HG02678 (cell line): ENCODE results near the gene TGFBR2.
"Not testable (repeated sequence)": the region's sequence is repeated elsewhere in the genome, so short reads cannot be mapped to it uniquely, and the experiment has no call there.

Experiments
- ATAC-seq: cut with Tn5 transposase; IDR thresholded peaks from one replicate; pipeline ENCODE4 v1.9.1; 2021; ENCODE audit warnings: mild to moderate bottlenecking, moderate library complexity; ENCODE audit not compliant: unreplicated experiment

The TGFBR2 gene

DNA sequence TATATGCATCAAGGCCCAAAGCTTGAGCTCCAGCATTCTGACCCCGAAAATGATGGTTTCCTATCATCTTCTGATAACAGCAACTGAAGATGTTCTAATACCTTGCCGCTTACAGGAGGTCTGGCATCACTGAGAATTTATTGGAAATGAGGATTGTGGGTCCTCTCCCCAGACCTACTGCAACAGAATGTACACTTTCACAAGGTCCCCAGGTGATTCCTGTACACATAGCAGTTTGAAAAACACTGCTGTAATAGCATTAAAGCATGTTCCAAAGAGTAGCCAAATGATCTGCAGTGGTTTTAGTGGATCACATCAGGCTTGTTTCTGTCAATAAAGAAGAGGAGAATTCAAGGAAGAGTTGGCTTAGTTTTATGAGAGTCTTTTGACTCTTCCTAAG lies 11.3 kb downstream of the TGFBR2 start:
- ATAC-seq: no peak

DNA sequence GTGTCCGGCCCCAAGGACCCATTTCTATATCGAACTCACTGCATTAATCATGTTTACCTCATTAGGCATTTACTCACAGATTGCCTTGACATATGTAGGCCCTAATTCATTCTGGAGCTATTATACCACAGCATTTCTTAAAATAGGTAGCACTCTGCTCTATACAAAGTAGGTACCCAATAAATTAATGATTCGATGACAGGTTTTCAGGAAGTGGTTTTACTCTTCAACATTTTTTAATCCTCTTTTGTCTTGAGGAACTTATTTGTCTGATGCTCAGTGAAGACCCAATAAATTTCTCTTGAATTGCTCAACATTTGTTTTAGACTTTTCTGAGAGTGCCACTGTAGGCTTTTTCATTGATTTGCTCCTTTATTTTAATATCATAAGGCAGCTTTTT lies 12.1 kb downstream of the TGFBR2 start:
- no peak for ATAC-seq

DNA sequence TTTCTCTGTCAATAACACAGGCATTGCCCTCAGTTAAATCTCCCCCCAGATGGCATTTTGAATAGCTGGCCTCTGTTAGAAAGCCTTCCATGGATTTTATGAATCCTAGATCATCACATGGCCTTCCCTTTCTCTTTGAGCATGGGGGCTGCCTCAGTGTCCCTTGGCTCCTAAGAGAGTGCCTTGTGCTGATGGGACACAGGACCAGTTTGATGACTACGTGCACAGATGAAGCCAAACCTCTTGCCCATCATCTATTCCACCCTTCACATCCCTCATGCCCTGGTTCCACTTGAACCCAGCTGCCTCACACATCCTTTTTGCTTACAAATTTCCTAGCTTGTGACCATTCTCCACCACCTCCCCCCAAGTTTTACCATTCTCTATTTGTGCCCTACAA lies 12.9 kb downstream of the TGFBR2 start:
- no peak for ATAC-seq

DNA sequence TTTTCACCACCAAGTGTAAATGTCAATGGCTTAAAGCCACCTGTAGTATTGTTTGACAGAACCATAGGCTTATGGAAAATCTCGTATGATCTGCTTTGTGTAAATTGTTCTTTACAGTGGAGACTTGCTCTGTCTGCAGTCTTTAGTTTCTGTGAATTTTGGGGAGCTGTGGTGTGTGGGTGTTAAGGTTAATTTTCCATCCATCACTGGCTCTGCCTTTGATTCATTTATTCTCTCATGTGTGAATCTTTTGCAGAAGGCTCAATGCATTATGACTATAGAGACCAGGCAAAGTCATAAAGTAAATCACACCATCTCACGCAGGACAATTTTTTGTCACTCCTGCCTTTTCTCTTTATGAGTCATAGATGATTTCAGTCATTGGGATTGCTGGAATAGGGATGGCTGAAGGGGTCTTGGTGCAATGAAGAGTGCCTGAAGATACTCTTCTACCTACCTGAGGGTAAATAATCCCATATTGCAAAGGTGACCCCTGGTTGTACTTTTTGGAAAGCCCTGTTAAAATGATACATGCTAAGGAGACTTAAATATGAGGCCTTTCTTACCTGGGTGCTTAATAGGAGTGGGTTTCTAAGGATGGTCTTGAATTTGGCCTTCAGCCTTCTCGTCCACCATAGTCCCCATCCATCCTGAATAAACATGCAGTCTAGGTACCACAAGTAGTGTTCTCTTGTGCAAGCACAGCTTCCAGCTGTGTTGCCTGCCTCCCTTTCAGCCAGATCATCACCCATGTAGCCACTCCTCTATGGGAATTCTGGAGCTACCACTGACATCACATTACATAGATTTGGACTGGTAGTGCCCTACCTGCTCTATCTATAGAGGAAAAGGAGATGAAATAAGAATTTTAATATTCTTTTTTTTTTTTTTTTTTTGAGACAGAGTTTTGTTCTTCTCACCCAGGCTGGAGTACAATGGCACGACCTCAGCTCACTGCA lies 14.3 kb downstream of the TGFBR2 start:
- no peak for ATAC-seq

DNA sequence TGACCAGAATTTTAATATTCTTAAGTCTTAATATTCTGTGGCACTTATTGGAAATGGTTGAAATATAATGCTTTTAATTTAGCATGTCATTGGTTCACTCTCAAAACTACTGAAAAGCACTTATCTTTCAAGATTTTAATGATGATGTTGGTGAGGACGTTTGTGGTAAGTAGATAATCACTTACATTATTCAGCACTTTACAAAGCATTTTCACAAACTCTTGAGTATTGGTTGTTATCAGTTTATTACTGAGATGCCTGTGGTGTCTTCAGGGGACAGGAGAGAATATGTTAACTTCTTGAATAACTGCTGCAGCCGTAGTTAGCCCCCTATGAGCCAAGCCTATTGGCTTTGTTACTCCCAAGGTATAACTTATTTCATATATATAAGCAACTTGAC lies 15.2 kb downstream of the TGFBR2 start:
- no peak for ATAC-seq

DNA sequence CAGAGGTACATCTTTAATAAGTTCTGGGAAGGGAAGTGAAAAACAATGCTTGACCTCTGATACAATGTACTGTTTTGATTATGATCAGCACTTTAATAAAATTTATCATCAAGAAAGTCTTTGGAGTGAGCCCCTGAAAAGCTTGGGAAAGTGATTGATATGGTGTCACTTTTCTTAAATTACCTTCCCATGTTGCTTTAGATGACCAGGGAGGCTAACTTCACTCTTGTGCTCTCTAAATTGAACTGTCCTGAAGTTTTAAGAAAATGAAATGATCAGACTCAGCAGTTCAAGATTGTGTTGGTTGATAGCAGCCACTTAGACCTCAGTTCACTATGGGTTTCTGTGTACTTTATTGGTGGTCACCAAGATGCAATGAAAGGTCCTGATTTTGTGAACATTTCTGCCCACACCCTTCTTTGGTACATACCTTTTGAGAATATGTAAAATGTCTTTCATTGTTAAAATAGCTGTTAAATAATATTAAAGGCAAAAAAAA lies 15.7 kb downstream of the TGFBR2 start:
- ATAC-seq: no peak

DNA sequence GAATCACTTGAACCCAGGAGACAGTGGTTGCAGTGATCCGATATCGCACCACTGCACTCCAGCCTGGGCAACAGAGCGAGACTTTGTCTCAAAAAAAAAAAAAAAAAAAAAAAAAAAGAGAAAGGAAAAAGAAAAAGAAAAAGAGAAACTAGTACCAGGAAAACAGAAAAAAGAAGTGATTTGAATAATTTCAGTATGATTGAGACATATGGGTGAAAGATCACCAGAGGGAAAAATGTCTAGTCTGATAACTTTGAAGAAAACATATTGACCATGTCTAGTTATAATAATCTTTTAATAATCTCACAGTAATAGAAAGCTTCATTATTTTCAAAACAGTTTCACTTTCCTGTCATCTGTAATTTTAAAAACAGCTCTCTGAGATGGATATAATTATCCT lies 16.4 kb downstream of the TGFBR2 start:
- no peak for ATAC-seq

DNA sequence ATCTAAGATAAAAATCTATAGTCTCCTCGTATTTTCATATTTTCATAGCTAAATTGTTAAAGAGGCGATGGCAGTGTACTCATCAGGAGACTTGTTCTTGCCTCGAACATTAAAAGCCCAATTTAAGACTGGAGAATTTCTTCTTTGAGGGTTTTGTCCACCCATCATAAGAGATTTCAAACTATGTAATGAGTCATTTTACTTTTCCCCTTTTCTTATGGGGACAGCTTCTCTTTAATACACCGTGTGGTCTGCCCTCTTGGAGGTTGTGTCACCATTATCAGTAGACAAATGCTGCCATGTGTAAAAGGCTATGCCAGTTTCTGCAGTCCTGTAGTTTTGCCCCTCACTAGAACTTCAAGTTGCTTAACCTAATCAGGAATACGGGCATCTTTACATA lies 16.9 kb downstream of the TGFBR2 start:
- ATAC-seq: no peak

DNA sequence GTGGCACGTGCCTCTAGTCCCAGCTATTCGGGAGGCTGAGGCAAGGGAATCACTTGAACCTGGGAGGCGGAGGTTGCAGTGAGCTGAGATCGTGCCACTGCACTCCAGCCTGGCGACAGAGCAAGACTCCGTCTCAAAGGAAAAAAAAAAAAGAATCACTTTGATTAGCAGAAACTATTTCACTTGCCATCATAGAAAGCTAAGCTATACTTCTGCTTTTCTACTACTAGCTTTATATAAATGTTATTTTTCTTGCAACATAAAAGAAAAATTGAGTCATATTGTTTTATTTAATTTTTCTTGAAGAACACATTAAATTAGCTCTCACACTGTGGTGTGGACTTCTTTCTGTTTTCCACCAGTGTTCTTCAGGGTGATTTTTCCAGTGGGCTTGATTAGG lies 18.1 kb downstream of the TGFBR2 start:
- not testable (repeated sequence) for ATAC-seq

DNA sequence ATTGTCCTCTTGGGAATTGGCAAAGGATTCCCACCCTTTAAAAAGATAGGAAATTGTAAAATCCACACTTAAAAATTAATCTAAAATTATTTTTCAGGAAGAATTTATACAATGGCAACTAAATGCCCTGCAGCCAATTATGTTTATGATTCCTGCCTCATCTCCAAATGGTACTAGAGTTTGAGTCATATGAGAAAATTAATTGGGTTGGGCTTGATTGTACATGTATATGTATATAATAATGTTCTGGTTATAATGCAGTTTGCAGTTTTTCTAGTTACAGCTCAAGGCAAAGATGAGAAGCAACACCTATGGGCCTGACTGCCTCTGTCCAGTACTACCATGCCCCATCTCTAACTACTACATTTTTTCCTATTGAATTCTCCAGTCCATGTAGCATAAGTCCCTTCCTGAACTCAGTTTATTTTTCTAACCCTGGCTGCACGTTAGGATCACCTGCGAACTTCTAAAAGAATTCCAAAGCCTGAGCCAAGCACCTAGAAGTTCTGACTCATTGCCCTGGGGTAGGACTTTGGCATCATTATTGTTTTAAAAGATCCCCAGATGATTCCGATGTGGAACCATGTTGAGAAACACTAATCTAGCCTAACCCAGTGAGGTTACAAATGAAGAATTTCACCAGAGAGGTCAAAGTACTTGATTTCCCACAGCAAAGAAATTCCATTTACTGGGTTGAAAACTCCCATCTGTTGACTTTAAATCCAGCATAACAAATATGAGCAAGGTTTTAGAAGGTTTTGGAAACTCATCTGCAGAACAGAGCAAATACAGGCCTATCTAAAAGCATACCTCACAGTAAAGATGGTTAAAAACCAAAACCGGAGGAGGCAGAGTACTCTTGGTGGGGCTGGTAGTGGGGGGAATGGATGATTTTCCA lies 19.4 kb downstream of the TGFBR2 start:
- no peak for ATAC-seq

DNA sequence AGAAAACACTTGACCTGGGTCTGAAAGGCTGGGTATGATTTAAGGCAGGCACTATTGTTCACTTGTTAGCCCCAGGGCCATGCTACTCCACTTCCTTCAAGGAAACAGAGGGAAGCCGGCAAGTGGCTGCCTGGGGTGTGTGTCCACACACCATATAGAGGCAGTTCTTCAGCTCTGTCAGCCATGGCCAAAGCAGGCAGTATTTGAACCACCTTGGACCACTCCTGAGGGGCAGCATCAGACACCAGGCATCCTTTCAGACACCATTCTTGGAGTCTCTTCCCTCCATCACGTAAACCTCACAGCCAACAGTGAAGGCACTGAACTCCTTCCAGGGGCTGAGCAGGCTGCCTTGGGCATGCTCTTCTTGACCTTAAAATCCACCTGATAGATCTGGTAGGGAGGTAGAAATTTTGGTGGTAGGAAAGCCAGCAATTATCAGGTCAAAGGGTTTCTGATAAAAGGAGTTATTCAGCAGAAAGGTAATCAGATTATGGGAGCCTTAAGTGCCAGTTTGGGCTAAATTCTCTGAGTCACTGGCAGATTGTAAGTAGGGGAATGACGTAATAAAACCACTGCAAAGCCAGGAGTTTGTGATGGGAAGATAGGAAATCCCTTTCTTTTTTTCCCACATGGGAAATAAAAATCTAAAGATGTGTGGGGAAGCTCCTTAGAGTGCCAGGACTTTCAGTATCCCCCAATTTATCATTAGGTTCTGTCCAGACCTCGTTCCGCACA lies 20.2 kb downstream of the TGFBR2 start:
- no peak for ATAC-seq

DNA sequence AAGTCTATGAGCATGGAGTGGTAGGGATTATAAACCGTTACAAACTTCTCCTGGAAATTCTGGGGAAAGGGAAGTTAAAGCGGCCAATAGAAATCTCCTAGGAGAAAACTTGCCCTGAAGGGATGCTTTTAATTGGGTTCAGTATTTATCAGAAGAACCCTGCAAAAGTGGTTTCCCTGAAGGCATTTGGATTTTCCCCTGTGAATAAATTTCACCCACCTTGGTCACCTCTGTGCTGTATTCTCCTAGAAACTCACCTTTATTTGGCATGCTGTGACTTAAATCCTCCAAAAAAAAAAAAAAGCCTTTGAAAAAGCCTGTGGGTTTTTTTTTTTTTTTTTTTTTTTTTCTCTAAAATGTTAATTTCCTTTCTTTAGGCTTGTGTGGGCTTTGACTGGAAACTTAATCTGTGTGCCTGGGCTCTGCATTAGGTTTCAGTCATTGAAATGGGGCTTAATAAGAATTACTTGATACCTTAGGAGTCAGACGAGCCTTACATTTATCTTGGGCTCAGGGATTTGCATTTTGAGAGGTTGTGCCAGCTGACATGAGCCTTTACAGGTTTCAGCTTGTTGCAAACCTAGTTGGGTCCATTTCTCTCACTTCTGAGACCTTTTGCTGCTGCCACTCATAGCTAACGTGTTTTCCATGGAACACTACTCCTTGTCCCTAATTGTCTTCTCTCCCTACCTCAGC lies 22.0 kb downstream of the TGFBR2 start:
- ATAC-seq: no peak

DNA sequence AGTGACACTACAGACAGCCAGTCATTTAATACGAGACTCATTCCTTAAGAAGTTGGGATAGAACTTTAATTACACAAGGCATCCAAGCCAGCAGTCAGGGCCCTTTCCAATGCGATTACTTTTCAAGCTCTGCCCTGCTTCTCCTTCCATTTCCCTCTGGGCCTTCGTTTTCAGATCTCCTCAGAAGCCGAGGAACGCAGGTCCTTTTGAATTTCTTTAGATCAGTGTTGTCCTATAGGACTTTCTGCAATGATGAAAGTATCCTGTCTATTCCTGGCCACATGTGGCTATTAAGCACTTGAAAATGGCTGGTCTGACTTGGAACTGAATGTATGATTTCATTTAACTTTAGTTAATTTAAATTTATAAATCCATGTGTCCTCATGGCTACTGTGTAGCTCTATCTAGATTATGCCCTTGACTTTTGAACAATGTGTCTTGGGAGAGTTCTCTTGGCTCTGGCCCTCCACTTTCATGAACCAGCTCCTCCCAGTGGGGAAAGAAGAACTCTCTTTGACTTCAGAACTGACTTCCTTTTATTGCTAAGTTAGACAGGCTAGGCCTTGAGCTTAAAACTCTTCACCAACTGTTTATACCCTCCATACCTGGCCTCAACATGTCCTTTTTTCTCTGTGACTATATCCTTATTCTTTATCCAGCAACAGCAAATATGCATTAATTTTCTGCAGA lies 22.6 kb downstream of the TGFBR2 start:
- ATAC-seq: peak; percentile 50

DNA sequence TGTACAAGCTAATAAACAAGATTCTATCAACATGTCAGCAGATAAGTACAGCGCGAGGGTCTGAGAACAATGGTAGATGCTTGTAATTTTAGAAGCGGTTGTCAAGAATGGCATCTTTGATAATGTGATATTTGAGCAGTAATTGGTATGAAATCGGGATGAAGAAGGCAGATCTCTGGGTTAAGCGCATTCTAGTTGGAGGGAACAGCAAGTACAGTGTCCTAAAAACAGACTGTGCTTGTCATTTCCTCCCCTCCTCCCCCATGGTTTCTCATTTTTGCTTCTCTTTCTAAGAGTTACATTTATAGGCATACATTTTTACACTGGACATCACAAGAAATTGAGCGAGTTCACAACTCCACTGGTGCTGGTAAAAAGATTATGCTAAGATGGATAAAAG lies 23.3 kb downstream of the TGFBR2 start:
- no peak for ATAC-seq

DNA sequence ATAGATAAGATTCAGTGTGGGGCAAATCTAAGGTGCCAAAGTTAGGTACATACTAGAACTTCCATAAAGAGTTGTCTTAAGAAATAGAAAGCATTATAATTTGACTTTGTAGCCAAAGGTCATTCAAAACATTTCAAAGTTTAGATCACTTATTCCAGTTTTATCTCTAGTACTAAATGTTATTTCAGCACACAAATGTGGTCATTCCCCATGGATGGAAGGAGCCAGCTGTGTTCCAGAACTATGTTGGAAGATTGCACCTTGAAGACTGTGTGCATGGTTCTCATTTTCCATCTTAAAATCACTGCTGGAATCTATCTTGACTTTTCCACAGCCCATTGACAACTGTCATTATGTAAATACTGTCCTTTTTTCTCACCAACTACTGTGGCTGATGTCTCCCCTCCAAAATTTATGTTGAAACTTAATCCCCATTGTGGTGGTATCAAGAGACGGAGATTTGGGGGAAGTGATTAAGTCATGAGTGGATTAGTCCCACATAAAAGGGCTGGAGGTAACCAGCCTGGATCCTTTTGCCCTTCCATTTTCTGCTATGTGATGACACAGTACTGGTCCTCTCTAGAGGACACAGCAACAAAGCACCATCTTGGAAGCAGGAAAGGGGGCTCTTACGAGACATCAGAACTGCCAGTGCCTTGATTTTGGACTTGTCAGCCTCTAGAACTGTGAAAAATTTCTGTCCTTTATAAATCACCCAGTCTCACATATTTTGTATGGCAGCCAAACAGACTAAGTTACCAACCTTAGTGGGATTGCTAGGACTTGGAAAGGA lies 24.0 kb downstream of the TGFBR2 start:
- no peak for ATAC-seq

DNA sequence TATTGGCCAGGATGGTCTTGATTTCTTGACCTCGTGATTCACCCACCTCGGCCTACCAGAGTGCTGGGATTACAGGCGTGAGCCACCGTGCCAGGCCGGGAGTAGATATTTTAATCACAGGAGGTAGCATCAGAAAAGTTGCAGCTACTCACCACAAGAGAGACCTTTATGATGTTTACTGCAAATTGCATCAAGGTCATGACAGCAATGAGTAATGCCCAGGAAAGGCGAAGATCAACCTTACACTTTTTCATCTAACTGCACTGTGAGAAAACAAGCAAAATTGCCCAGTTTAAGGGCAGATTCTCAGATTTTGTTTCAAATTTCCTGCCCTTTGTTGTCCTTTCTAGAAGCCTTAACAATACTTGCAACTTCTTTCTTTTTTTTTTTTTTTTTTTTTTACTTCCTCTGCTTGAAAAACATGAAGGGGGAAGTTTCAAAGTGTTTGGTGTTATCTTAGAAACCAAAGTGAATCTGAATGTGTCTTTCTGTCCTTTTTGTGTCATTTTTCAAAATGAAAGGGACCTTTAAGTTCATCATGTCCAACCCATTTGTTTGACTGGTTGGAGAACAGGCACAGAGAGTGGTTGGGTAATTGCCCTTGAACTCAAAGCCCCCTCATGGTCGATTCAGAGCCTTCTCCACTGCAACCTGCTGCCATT lies 25.0 kb downstream of the TGFBR2 start:
- no peak for ATAC-seq

DNA sequence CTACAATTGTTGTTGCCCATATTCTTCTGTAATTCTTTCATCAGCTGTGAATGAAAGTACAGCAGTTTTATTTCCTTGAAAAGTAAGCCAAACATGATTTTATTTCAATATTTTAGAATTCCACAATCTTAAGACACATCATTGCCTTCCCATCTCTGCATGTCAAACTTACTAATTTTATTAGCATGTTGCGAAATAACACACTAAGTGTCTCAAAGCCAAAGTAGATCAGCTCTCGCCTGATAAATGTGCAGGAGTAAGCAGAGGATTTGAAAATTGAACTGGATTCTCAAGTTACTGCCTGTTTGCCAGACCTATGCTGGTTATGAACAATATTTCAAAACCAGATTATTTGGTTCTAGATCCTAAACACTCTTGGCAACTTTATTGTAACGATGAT lies 25.7 kb downstream of the TGFBR2 start:
- ATAC-seq: no peak

DNA sequence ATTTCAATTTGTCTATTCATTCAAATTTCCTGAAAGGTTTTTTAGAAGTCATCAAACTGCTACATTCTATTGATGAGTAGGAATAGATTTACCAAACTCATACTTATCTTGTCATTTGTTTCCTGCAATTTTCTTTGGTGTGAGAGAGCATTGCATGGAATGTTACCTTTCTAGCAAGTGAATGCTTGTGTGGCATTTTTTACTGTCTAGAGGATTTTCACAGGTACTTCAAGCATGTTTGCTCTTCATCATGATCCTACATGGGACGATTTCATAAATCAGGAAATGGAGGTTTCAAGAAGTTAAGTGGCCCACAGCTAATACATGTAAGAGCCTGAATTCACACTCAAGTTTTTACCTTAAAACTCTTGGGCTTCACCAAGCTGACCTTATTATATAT lies 26.1 kb downstream of the TGFBR2 start:
- ATAC-seq: no peak
